ENCODE measurements around the gene EHMT1. TPM values are rescaled to one million over a fixed set of nuclear protein-coding genes. Genes with fewer than 3 reads are reported as not detected.

The EHMT1 gene
- total RNA-seq, 1 experiment from 2014 or later, result 63.9 TPM

DNA sequence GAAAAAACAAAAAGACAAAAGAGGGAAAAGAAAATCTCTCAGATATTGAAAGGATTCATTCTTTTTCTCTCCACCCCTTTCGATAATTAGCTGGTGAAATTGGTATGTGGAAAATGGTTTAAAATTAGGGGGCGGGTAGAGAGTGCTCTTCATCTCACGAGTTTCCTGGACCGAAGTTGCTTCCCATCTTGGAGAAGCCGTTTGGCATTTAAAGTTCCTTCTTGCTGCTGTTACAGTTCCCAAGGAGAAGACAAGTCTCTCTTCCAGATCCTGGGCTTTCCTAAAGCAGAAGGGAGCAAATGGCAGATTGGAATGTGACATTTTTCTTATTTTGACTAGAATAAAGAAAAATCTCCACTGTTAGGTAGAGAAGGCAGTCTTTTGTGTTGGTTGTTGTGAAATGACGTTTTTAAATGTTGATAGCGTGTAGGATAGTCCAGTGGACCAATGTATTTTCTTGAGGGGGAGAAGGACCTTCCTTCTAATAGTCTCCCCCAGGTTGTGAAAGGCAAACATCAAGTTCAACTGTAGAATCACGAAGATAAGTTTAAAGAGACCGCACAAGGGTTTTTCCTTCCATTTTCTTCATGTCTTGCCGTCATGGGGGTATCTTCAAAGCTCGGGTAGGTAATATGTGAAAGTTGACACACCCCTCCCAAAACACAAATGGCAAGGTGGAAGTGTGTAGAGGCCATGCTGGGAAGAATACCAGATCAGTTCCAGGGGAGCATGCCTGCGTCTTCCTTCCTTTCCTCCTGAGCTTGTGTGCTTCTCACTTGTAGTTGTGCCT is 77.5 kb downstream of the EHMT1 start:
- Histone ChIP-seq H3K36me3 (ENCODE audit: control insufficient read depth, insufficient read depth, low read length) (no peaks in the 10 kb centered on the region), H3K4me1 (ENCODE audit: control insufficient read depth, insufficient read depth, low read length) (no peaks in the 10 kb centered on the region), H3K4me3 (ENCODE audit: low read depth in 2 of 2, low read length in 2 of 2) (no peak overlapping the region), H3K27ac (ENCODE audit: low read length) (no peak overlapping the region), H3K27me3 (ENCODE audit: control insufficient read depth, insufficient read depth, low read length) (no peaks in the 10 kb centered on the region), H3K9me3 (ENCODE audit: control insufficient read depth, insufficient read depth, low read depth, low read length) (no peaks in the 10 kb centered on the region)
- BruUV-seq (replicated peaks), result no TSS peak
- intact Hi-C loops (cut with micrococcal nuclease; ENCODE audit: unreplicated experiment) (no loop called here), in situ Hi-C loops (cut with HindIII; ENCODE audit: low pct_unique_long_range_greater_than_20kb, low sequenced_read_pairs) (no loop called here)
- ChIA-PET CTCF (no interaction called here), POLR2A (no interaction called here)
- no peak for ATAC-seq
- TF ChIP-seq, protein P1, sequence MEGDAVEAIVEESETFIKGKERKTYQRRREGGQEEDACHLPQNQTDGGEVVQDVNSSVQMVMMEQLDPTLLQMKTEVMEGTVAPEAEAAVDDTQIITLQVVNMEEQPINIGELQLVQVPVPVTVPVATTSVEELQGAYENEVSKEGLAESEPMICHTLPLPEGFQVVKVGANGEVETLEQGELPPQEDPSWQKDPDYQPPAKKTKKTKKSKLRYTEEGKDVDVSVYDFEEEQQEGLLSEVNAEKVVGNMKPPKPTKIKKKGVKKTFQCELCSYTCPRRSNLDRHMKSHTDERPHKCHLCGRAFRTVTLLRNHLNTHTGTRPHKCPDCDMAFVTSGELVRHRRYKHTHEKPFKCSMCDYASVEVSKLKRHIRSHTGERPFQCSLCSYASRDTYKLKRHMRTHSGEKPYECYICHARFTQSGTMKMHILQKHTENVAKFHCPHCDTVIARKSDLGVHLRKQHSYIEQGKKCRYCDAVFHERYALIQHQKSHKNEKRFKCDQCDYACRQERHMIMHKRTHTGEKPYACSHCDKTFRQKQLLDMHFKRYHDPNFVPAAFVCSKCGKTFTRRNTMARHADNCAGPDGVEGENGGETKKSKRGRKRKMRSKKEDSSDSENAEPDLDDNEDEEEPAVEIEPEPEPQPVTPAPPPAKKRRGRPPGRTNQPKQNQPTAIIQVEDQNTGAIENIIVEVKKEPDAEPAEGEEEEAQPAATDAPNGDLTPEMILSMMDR (IDR thresholded peaks at IDR 0.05), result no peak
- no peak for TF ChIP-seq POLR2AphosphoS5 (IDR thresholded peaks at IDR 0.05; ENCODE audit: low read depth, low read length)
- no peak for TF ChIP-seq SIN3A (IDR thresholded peaks at IDR 0.05; ENCODE audit: borderline replicate concordance, insufficient read depth, low read depth, low read length)
- TF ChIP-seq, protein P2, sequence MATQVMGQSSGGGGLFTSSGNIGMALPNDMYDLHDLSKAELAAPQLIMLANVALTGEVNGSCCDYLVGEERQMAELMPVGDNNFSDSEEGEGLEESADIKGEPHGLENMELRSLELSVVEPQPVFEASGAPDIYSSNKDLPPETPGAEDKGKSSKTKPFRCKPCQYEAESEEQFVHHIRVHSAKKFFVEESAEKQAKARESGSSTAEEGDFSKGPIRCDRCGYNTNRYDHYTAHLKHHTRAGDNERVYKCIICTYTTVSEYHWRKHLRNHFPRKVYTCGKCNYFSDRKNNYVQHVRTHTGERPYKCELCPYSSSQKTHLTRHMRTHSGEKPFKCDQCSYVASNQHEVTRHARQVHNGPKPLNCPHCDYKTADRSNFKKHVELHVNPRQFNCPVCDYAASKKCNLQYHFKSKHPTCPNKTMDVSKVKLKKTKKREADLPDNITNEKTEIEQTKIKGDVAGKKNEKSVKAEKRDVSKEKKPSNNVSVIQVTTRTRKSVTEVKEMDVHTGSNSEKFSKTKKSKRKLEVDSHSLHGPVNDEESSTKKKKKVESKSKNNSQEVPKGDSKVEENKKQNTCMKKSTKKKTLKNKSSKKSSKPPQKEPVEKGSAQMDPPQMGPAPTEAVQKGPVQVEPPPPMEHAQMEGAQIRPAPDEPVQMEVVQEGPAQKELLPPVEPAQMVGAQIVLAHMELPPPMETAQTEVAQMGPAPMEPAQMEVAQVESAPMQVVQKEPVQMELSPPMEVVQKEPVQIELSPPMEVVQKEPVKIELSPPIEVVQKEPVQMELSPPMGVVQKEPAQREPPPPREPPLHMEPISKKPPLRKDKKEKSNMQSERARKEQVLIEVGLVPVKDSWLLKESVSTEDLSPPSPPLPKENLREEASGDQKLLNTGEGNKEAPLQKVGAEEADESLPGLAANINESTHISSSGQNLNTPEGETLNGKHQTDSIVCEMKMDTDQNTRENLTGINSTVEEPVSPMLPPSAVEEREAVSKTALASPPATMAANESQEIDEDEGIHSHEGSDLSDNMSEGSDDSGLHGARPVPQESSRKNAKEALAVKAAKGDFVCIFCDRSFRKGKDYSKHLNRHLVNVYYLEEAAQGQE (IDR thresholded peaks at IDR 0.05; ENCODE audit: insufficient read depth in 1 of 2, low read depth in 2 of 2, low read length in 1 of 2), result no peak
- TF ChIP-seq TCF7L2 (IDR thresholded peaks at IDR 0.05; ENCODE audit: low read depth, low read length), result no peak
- DNase-seq (ENCODE audit: low read depth, low spot score), result no peak

DNA sequence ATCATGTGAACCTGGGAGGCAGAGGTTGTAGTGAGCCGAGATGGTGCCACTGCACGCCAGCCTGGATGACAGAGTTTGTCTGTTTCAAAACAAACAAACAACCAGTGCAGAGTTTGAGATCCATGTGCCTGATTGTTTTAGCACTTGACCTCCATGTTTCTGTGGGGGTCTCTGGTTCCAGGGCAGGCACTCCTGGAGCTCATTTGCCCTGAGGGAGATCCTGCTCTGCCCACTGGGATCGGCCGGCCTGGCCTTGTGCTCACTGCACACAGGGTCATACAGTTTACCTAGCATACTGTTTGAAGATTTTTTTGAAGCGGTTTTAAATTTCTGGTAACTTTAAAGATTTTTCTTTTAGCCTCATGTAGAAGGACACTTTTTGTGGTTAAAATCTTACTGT is 78.4 kb downstream of the EHMT1 start:
- in situ Hi-C loops (cut with HindIII; ENCODE audit: low pct_unique_long_range_greater_than_20kb, low sequenced_read_pairs) (no loop called here), intact Hi-C loops (cut with micrococcal nuclease; ENCODE audit: unreplicated experiment) (no loop called here)
- H3K9me3 ChIP-seq (ENCODE audit: control insufficient read depth, insufficient read depth, low read depth, low read length), result no peaks in the 10 kb centered on the region
- H3K36me3 ChIP-seq (ENCODE audit: control insufficient read depth, insufficient read depth, low read length), result no peaks in the 10 kb centered on the region
- TF ChIP-seq SIN3A (IDR thresholded peaks at IDR 0.05; ENCODE audit: borderline replicate concordance, insufficient read depth, low read depth, low read length) (no peak), POLR2AphosphoS5 (IDR thresholded peaks at IDR 0.05; ENCODE audit: low read depth, low read length) (no peak), TCF7L2 (IDR thresholded peaks at IDR 0.05; ENCODE audit: low read depth, low read length) (no peak)
- TF ChIP-seq, protein P1 (IDR thresholded peaks at IDR 0.05), result no peak
- TF ChIP-seq, protein P2 (IDR thresholded peaks at IDR 0.05; ENCODE audit: insufficient read depth in 1 of 2, low read depth in 2 of 2, low read length in 1 of 2), result no peak
- ATAC-seq, result no peak
- no peaks in the 10 kb centered on the region for H3K4me1 ChIP-seq (ENCODE audit: control insufficient read depth, insufficient read depth, low read length)
- H3K27ac ChIP-seq (ENCODE audit: low read length), result no peak overlapping the region
- BruUV-seq (replicated peaks), result no TSS peak
- POLR2A ChIA-PET, result no interaction called here
- CTCF ChIA-PET, result no interaction called here
- no peaks in the 10 kb centered on the region for H3K27me3 ChIP-seq (ENCODE audit: control insufficient read depth, insufficient read depth, low read length)
- DNase-seq (ENCODE audit: low read depth, low spot score), result no peak
- H3K4me3 ChIP-seq (ENCODE audit: low read depth in 2 of 2, low read length in 2 of 2), result no peak overlapping the region

Measured in Panc1 (cell line).